Heart left ventricle (tissue), 16 donors: ENCODE results near the gene CAMKK2. TPM values are rescaled to one million over a fixed set of nuclear protein-coding genes. Genes with fewer than 3 reads are reported as not detected.

Experiments used
- ATAC-seq, 4 donors: fragments of 200-7000 bp; cut with Tn5 transposase; one replicate each; pipeline ENCODE4 v1.9.1; 2020 to 2022; ENCODE audit warnings: moderate library complexity in 4 of 4, mild to moderate bottlenecking in 3 of 4, moderate number of reproducible peaks in 1 of 4
- DNase-seq, 5 donors: peaks; one replicate each; pipeline ENCODE4 v3.0.0-alpha.2; 2020
- H3K27ac ChIP-seq, 12 donors: fragments of 200-600 bp; sonication (generic) in 4 of 12; one replicate each; pipeline versions ENCODE4 v1.5.0 to v1.8.0; 2016 to 2022; ENCODE audit warnings: mild to moderate bottlenecking in 2 of 12
- H3K27me3 ChIP-seq, 9 donors: fragments of 200-600 bp; sonication (generic) in 2 of 9; one replicate each; pipeline versions ENCODE4 v1.5.1 to v1.8.0; 2016 to 2022; ENCODE audit warnings: mild to moderate bottlenecking in 3 of 9
- H3K36me3 ChIP-seq, 9 donors: fragments of 200-600 bp; sonication (generic) in 2 of 9; one replicate each; pipeline versions ENCODE4 v1.5.0 to v1.8.0; 2018 to 2022; ENCODE audit warnings: mild to moderate bottlenecking in 2 of 9
- H3K4me1 ChIP-seq, 12 donors: fragments of 200-600 bp; sonication (generic) in 4 of 12; one replicate each; pipeline versions ENCODE4 v1.5.0 to v1.8.0; 2016 to 2022; ENCODE audit warnings: mild to moderate bottlenecking in 3 of 12
- H3K4me3 ChIP-seq, 12 donors: fragments of 200-600 bp; sonication (generic) in 4 of 12; one replicate each; pipeline versions ENCODE4 v1.5.0 to v1.8.0; 2017 to 2022; ENCODE audit warnings: mild to moderate bottlenecking in 9 of 12, moderate library complexity in 4 of 12
- H3K9me3 ChIP-seq, 12 donors: fragments of 200-600 bp; sonication (generic) in 4 of 12; one replicate each; pipeline versions ENCODE4 v1.5.0 to v1.8.0; 2016 to 2022; ENCODE audit warnings: mild to moderate bottlenecking in 1 of 12
- POLR2A ChIP-seq, 2 donors: fragments of 450-650 bp; IDR thresholded peaks; one replicate each; pipeline ENCODE4 v1.6.1; 2017; ENCODE audit warnings: antibody characterized with exemption in 2 of 2, mild to moderate bottlenecking in 2 of 2, moderate library complexity in 2 of 2
- WGBS, 4 donors: extraction: QIAGEN DNeasy Blood & Tissue Kit in 2 of 4; methylation state at CpG; one replicate each; pipeline versions ENCODE4 v1.1.5 to v1.1.7; 2013 to 2018; 5-methylcytosine and 5-hydroxymethylcytosine counted together
- intact Hi-C, 10 donors: fragments of 100-400 bp; cut with DNase I; formaldehyde crosslinking; loops; one replicate each; pipeline versions ENCODE4 v1.11.1 to v1.14.2; 2022
- polyA plus RNA-seq, 2 donors: library from polyadenylated mRNA; stranded (reverse); fragments of 200-250 nt; gene quantifications; one replicate each; pipeline ENCODE4 v1.2.3, GENCODE V29; 2013
- total RNA-seq, 9 donors: library from RNA; depleted of rRNA in 2 of 9; stranded (reverse); fragments of >200 nt in 2 of 9; fragmentation: NEBNext Ultra II Directional in 3 of 9; extraction: Animal tissue kit (Norgen Biotek cat#: 25700) in 3 of 9; gene quantifications; one replicate each; pipeline versions ENCODE4 v1.1.0 to v1.2.4, GENCODE V29; 2016 to 2023
- TF ChIP-seq, protein P1 (sequence below), 12 donors: fragments of 200-600 bp; sonication (generic) in 4 of 12; IDR thresholded peaks; one replicate each; pipeline versions ENCODE4 v1.5.0 to v1.8.0; 2018 to 2022; ENCODE audit warnings: antibody characterized with exemption in 12 of 12, mild to moderate bottlenecking in 5 of 12
- donor health status: ischemic (EF 13 %, LVEDD 7.1; RV severe dilation, severe dysfunction).
- donor health status: healthy with polysubstance abuse.
- donor health status: DM: no; HTN: yes; CAD: no.
- donor health status: DM: no; HTN: no; CAD: no.
- donor health status: ischemic (EF 25% LVEDD 6.9; RV normal size, moderate dysfunction).
- donor health status: ischemic (EF 25% LVEDD 5.7; RV mildly dilated, moderate dysfunction).
- donor health status: healthy.
- donor health status: DM: yes; HTN: yes; CAD: no.
- donor health status: ischemic (EF 35%, LVEDD 5.7; RV mildly dilated, moderate dysfunction).
- donor health status: nonischemic (EF 11% LVEDD 7.7; RV severe dilation, severe dysfunction).
- donor health status: DM: yes; HTN: yes; CAD: no.
- donor health status: PGD.
- donor health status: ischemic (EF 29% LVEDD 5.4; RV normal size, mild dysfunction).
- donor health status: nonischemic (EF 23%, LVEDD 6.1; RV moderate dilation, normal function).

The CAMKK2 gene
- total and polyA plus RNA-seq, 11 donors = 7.4 to 28.2 (median 16.0) TPM

DNA sequence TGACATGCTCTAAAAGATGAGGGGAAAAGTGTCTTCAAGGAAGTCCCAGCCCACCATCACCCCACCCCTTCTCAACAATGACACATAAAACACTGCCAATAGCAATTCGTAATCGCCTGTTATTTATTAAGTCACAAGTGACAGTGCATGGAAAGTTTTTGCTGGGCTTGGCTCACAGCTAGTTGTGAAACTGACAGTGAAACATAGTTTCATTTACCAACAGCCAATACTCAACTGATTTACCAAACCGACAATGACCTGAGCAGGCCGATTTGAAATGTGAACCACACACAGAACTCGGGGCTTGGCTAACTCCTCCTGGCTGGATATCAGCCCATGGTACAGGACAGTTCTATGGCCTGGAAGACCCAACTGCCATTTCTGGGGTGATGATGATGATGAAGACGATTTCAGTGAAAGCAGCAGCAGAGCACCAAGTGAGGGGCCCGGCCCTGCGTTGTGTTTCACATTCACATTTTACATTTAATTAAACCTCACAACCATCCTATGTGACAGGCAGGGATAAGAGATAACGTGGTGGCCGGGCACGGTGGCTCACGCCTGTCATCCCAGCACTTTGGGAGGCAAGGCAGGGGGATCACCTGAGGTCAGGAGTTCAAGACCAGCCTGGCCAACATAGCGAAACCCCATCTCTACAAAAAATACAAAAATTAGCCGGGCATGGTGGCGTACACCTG lies 42.7 kb downstream of the CAMKK2 start:
- H3K4me1 ChIP-seq = no peaks in the 10 kb centered on the region
- no peak for TF ChIP-seq POLR2A (IDR thresholded peaks at IDR 0.05)
- TF ChIP-seq, protein P1, sequence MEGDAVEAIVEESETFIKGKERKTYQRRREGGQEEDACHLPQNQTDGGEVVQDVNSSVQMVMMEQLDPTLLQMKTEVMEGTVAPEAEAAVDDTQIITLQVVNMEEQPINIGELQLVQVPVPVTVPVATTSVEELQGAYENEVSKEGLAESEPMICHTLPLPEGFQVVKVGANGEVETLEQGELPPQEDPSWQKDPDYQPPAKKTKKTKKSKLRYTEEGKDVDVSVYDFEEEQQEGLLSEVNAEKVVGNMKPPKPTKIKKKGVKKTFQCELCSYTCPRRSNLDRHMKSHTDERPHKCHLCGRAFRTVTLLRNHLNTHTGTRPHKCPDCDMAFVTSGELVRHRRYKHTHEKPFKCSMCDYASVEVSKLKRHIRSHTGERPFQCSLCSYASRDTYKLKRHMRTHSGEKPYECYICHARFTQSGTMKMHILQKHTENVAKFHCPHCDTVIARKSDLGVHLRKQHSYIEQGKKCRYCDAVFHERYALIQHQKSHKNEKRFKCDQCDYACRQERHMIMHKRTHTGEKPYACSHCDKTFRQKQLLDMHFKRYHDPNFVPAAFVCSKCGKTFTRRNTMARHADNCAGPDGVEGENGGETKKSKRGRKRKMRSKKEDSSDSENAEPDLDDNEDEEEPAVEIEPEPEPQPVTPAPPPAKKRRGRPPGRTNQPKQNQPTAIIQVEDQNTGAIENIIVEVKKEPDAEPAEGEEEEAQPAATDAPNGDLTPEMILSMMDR (IDR thresholded peaks at IDR 0.05) = no peak
- no peak for DNase-seq
- H3K36me3 ChIP-seq = peaks cover 0 to 96% (median 80%) of the 10 kb centered on the region in 9 donors
- intact Hi-C loops = no loop called here
- H3K27ac ChIP-seq = no peak overlapping the region
- 94 to 97% (median 96%) methylated on average over 15 of the region's 15 CpGs for WGBS, 4 donors
- no peak overlapping the region for H3K4me3 ChIP-seq
- no peaks in the 10 kb centered on the region for H3K27me3 ChIP-seq
- ATAC-seq = no peak
- H3K9me3 ChIP-seq = no peaks in the 10 kb centered on the region

DNA sequence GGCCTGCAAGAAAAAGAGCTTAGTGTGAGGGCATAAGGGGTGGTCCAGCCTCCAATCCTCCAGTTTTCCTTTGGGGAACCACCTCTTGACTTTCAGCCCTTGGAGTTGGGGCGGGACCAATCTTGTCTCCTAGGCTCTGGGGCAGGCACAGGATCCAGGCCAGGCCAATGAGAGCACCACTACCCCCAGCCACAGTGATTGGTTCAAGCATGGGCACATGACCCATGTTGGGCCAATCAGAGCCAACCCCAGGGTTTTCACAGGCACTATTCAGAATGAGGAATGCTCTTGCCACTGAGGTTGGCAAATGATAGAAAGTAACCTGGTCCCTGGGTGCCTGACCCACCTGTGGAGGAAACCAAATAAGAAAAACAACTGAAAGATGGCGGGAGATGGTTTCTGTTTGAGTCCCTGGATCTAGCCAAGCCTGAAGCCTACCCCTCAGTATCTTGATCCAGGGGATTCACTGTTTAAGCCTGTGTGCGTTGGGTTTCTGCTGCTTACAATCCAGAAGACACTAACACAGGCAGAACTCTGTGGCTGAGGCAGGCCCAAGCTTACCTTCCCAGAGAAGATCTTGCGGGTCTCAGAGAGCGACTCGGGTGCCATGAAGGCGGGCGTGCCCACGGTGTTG lies 43.7 kb downstream of the CAMKK2 start:
- no peaks in the 10 kb centered on the region for H3K27me3 ChIP-seq
- peaks cover 0 to 96% (median 84%) of the 10 kb centered on the region in 9 donors for H3K36me3 ChIP-seq
- DNase-seq (no peak), ATAC-seq (no peak)
- WGBS, 4 donors = 86 to 100% (median 95%) methylated on average over 9 of the region's 9 CpGs
- intact Hi-C loops = no loop called here
- H3K27ac ChIP-seq = no peak overlapping the region
- no peaks in the 10 kb centered on the region for H3K4me1 ChIP-seq
- no peak overlapping the region for H3K4me3 ChIP-seq
- no peaks in the 10 kb centered on the region for H3K9me3 ChIP-seq
- TF ChIP-seq, protein P1 (IDR thresholded peaks at IDR 0.05) = no peak
- no peak for TF ChIP-seq POLR2A (IDR thresholded peaks at IDR 0.05)

DNA sequence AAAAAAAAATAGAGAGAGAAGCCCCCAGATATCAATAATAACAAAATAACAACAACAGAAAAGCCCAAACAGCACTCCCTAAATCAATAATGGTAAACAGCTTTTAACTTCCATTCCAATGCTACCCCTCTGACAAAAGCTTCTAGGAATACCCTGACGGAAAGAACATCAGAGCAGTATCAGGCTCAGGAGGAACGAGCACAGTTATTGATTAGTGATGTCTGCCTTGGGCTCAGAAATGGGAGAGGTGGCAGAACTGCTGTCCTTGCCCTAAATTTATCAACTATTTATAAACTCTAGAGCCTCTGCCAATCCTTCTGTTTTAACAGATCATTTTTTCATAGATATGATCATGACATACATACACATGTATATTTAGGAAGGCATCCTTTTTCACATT lies 44.7 kb downstream of the CAMKK2 start:
- Histone ChIP-seq H3K27ac (no peak overlapping the region), H3K27me3 (no peaks in the 10 kb centered on the region), H3K4me3 (no peak overlapping the region), H3K9me3 (no peaks in the 10 kb centered on the region), H3K4me1 (no peaks in the 10 kb centered on the region), H3K36me3 (peaks cover 0 to 96% (median 88%) of the 10 kb centered on the region in 9 donors)
- DNase-seq (no peak), ATAC-seq (no peak)
- WGBS, 4 donors = 47 to 97% (median 66%) methylated on average over 2 of the region's 2 CpGs
- intact Hi-C loops = no loop called here
- TF ChIP-seq, protein P1 (IDR thresholded peaks at IDR 0.05) = no peak
- TF ChIP-seq POLR2A (IDR thresholded peaks at IDR 0.05) = no peak

DNA sequence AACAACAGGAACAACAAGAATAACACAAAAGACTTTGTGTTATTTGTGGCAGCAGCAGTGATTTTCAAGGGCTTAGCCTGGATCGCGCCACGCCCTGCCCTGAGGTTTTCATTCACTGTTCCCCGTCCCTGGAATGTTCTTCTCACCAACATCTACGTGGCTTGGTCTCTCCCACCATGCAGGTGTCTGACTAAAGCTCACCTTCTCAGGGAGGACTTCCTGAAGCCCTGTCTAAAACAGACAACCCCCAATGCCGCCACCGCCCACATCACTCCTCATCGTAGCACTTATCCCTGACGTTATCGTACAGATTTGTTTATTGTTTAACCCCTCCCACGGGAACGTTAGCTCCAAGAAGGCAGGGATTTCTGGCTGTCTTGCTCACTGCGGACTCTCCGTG lies 46.1 kb downstream of the CAMKK2 start:
- H3K4me3 ChIP-seq = no peak overlapping the region
- WGBS, 4 donors = 85 to 91% (median 86%) methylated on average over 14 of the region's 14 CpGs
- intact Hi-C loops = no loop called here
- H3K27me3 ChIP-seq = no peaks in the 10 kb centered on the region
- H3K27ac ChIP-seq = no peak overlapping the region
- ATAC-seq (no peak), DNase-seq (no peak)
- peaks cover 0 to 92% (median 78%) of the 10 kb centered on the region in 9 donors for H3K36me3 ChIP-seq
- no peaks in the 10 kb centered on the region for H3K9me3 ChIP-seq
- no peaks in the 10 kb centered on the region for H3K4me1 ChIP-seq
- no peak for TF ChIP-seq POLR2A (IDR thresholded peaks at IDR 0.05)
- TF ChIP-seq, protein P1 (IDR thresholded peaks at IDR 0.05) = no peak
